Measurements from ENCODE around the gene KDSR. TPM values are rescaled to one million over a fixed set of nuclear protein-coding genes. Genes with fewer than 3 reads are reported as not detected.

Gene KDSR
- total RNA-seq, 1 donor from 2014 or later: 52.8 TPM

GRCh38 chr18:63377275-63377980 is 10.4 kb upstream of the KDSR start:
- Mint-ChIP-seq H3K4me3 (no peak overlapping the region), H3K36me3 (no peaks in the 10 kb centered on the region), H3K27me3 (ENCODE audit: low read depth) (no peaks in the 10 kb centered on the region)

GRCh38 chr18:63376538-63376937 is 9.5 kb upstream of the KDSR start:
- Mint-ChIP-seq H3K27ac (no peak overlapping the region), H3K9me3 (peaks cover 10% of the 10 kb centered on the region), H3K4me3 (no peak overlapping the region), H3K36me3 (no peaks in the 10 kb centered on the region), H3K27me3 (ENCODE audit: low read depth) (no peaks in the 10 kb centered on the region), H3K4me1 (no peaks in the 10 kb centered on the region)
- no peak for DNase-seq (ENCODE audit: low spot score in 2 of 2, unreplicated experiment in 2 of 2)
- no peak for TF ChIP-seq CTCF (IDR thresholded peaks at IDR 0.05; ENCODE audit: unreplicated experiment)

More at GRCh38 chr18:63377275-63377980, 10.4 kb upstream of the KDSR start:
- Mint-ChIP-seq H3K9me3 (peaks cover 10% of the 10 kb centered on the region), H3K4me1 (no peaks in the 10 kb centered on the region), H3K27ac (no peak overlapping the region)
- TF ChIP-seq CTCF (IDR thresholded peaks at IDR 0.05; ENCODE audit: unreplicated experiment): no peak
- no peak for DNase-seq (ENCODE audit: low spot score in 2 of 2, unreplicated experiment in 2 of 2)

- no peak overlapping the region for H3K4me3 Mint-ChIP-seq
- no peak overlapping the region for H3K27ac Mint-ChIP-seq
- no peaks in the 10 kb centered on the region for H3K4me1 Mint-ChIP-seq
- no peak for TF ChIP-seq CTCF (IDR thresholded peaks at IDR 0.05; ENCODE audit: unreplicated experiment)
- no peak for DNase-seq (ENCODE audit: low spot score in 2 of 2, unreplicated experiment in 2 of 2)
- no peaks in the 10 kb centered on the region for H3K36me3 Mint-ChIP-seq
- H3K27me3 Mint-ChIP-seq (ENCODE audit: low read depth): no peaks in the 10 kb centered on the region
- H3K9me3 Mint-ChIP-seq: peaks cover 12% of the 10 kb centered on the region
Observed at GRCh38 chr18:63374540-63374939, 7.5 kb upstream of the KDSR start.

- Mint-ChIP-seq H3K36me3 (peaks cover 1% of the 10 kb centered on the region), H3K4me3 (no peak overlapping the region), H3K27me3 (ENCODE audit: low read depth) (no peaks in the 10 kb centered on the region), H3K4me1 (peaks cover 3% of the 10 kb centered on the region), H3K9me3 (peaks cover 18% of the 10 kb centered on the region), H3K27ac (no peak overlapping the region)
- TF ChIP-seq CTCF (IDR thresholded peaks at IDR 0.05; ENCODE audit: unreplicated experiment): no peak
- no peak for DNase-seq (ENCODE audit: low spot score in 2 of 2, unreplicated experiment in 2 of 2)
Observed at GRCh38 chr18:63373161-63373560, 6.2 kb upstream of the KDSR start.

- Mint-ChIP-seq H3K27ac (peak overlapping the region; percentile 48), H3K36me3 (peaks cover 4% of the 10 kb centered on the region), H3K27me3 (ENCODE audit: low read depth) (no peaks in the 10 kb centered on the region), H3K9me3 (peaks cover 9% of the 10 kb centered on the region), H3K4me1 (peaks cover 23% of the 10 kb centered on the region), H3K4me3 (peak overlapping the region; percentile 86)
- no peak for DNase-seq (ENCODE audit: low spot score in 2 of 2, unreplicated experiment in 2 of 2)
- TF ChIP-seq CTCF (IDR thresholded peaks at IDR 0.05; ENCODE audit: unreplicated experiment): no peak
Observed at GRCh38 chr18:63368611-63369010, 1.6 kb upstream of the KDSR start.

Measured in mesothelial cell of epicardium (in vitro differentiated cells).